NCI-H1417 (cell line): ENCODE measurements around the gene MGAT1.
"Not testable (repeated sequence)": the region's sequence is repeated elsewhere in the genome, so short reads cannot be mapped to it uniquely, and the experiment has no call there.

Experiments used
- DNase-seq, 3 experiments: peaks; one replicate each; lab custom pipeline; 2025; lab: John Stamatoyannopoulos, UW

MGAT1 gene

DNA sequence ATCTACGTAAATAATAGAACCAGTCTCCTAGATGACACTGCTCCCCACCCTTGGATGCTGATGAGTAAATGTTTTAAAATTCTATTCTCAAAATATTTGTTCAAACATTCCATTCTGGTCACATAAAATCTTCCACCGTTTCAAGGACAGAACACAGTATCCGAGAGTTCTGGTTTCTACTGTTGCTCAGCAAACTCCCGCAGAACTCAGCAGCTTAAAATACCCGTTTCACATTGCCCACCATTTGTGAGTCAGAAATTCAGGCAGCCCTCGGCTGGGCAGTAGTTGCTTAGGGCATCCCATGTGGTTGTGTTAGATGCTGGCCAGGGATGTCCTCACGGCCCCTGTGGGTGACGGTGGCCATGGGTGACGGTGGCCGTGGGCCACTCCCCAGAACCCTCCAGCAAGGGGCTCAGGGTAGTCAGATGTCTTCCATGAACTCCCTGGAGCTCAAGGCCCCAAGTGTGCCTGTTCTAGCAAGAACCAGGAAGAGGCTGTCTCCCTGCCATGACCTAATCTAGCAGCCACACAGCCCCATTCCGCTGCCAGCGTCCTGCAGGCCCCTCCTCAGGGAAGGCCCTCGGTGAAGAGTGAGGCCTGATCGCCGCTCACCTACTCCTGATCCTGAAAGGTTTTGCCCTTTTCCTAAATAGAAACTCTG is 17.4 kb downstream of the MGAT1 start:
- no peak for DNase-seq

DNA sequence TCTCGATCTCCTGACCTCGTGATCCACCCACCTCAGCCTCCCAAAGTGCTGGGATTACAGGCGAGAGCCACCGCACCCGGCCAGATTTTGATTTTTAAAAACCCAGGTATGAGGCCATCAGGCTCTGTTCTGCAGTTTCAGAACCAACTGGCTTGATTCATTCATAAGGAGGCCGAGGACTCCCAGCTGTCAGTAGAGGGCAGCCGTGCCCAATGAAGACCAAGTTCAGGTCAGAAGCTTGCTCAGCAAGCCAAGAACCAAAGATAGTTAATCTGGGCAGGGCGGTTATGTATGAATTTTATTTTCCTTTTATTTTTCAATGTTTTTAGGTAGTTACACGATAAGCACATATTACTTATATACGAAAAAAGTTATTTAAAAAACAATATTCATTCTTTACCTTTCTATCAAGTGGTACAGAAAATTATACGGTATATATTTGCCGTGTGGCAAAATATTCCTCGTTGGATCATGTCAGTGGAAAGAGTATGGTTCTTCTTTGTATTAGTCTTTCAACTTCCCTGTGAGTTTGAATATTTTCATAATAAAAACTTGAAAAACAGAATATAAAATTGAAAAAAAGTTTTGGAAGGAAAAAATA is 18.0 kb downstream of the MGAT1 start:
- peak in 2 of 3 experiments; percentile 39 to 51 for DNase-seq

DNA sequence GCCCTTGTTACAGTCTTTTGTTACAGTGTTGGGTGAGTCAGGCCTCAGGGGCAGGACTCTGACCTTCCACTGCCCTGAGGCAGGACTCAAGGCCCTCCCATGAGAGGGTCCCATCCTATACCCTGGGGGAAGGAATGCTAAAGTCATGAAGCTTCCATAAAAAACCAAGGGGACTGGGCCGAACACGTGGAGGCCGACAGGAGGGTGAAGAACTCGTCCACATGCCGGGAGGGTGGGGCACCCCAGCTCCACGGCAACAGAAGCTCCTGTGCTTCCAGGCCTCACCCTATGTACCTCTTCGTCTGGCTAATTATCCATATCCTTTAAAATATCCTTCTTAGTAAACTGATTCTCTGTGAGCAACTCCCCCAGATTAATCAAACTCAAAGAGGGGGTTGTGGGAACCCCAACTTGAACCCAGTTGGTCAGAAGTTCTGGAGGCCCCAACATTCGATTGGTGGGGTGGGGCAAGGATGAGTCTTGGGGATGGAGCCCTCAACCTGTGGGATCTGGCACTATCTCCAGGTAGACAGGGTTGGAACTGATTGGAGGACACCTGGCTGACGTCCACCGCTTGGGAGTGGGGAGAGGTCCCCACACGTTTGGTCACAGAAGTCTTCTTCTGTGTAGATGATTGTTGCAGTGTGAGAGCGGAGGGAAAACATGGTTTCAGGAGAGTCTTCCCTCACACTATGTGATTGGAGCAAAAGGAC is 19.1 kb downstream of the MGAT1 start:
- no peak for DNase-seq

DNA sequence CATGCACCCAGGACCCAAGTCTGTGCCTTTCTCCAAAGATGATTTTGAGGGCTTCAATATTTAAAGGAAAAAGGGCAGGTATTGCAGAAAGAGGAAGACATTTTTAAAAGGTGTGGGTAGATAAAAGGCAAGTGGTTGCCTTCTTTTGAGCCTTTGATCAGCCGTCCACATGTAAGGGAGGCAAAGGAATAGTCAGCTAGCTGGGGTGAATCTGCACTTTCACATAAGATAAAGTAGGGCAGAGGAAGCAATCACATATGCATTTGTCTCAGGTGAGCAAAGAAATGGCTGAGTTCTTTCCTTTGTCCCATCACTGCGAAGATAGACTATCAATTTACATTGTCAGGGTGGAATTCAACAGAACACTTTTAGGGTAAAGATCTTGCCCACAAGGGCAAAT is 19.9 kb downstream of the MGAT1 start:
- no peak for DNase-seq

DNA sequence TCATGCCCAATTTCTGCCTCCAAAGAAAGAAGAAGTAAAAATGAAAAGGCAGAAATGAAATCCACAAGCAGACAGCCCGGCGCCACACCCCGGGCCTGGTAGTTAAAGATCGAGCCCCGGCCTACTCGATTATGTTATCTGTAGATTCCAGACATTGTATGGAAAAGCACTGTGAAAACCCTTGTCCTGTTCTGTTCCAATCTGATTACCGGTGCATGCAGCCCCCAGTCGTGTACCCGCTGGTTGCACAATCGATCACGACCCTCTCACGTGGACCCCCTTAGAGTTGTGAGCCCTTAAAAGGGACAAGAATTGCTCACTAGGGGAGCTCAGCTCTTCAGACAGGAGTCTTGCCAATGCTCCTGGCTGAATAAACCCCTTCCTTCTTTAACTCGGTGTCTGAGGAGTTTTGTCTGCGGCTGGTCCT is 20.7 kb downstream of the MGAT1 start:
- DNase-seq = not testable (repeated sequence)

DNA sequence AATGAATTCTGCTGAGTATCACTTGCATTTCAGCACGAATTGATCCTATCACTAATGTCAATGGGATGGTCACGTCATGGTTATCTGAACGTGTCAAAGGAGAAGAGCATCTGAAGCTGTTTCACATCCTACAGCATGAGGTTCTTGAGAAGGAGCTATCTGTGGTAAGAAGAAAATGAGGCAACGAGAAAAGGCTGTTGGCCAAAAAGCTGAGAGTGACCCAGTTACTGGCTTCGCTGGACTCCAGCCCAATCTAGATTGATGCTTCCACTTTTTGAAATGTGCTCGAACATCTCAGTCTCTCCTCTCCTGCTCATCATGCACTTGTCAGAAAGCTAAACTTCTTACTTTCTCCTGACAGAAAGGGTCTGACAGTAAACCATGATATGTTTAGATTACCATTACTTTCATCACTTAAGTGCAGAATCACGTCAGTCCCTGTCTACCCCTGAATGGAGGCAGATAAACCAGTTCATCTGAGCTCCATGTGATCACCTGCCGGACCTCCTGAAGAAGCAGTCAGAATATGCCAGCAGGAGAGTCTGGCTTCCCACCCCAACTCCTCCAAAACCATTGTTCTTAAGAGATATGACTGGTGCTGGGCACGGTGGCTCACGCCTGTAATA is 22.5 kb downstream of the MGAT1 start:
- DNase-seq = no peak

DNA sequence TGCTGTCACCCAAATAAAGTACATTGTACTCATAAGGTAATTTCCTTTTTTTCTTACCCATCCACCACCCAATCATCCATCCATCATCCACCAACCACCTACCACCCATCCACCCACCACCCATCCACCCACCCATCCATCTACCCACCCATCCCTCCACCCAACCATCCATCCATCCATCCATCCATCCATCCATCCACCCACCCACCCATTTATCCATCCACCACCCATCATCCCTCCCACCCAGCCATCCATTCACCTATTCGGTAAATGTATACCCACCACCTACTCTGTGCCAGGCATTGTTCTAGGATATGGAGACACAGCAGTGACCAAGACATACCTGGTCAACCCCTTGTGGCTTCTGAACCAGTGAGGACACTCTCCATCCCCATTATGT is 25.1 kb downstream of the MGAT1 start:
- no peak for DNase-seq

DNA sequence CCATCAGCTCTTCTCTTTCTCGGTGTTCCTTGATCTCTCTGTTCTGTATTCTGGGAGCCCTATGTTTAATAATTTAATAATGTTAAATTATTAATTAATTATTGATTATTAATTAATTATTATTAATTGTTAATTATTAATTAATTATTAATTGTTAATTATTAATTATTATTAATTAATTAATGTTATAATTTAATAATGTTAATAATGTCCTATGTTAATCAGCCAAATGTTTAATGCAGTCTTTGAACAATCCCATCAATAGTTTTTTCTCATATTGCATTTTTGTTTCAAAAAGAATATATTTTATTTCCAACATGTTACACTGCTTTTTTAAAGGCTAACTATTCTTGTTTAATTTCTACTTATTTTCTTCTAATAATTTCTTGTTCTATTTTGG is 26.2 kb downstream of the MGAT1 start:
- DNase-seq = no peak

DNA sequence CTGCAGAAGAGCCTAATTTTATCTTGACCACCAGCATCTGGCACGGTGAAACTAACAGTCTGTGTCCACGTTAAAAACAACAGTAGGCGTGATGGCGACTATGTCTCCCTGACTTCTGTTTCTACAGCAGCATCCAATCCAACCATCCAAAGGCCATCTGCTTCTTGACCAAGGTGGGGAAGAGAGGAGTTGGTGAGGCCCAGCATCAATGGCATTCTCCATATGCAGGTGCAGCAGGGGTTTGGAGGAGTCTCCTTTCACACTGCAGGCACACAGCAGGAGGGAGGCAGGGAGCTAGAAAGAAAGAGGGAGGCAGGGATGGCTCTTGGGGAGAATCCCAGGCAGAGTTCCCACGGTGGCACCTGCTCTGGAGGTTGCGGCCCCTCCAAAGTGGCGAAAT is 27.0 kb downstream of the MGAT1 start:
- no peak for DNase-seq

DNA sequence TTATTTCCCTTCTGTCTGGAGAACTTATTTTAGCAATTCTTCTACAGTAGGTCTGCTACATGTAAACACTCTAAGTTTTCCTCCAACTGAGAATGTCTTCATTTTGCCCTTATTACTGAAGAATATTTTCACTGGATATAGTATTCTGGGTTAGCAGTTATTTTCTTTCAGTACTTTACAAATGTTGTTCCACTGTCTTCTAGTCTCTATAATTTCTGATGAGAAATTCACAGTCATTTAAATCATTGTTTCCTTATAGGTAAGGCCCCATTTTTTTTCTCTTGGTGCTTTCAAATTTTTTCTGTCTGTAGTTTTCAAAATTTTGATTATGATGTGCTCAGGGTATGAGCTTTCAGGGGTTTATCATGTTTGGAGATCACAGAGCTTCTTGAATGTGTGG is 30.8 kb downstream of the MGAT1 start:
- no peak for DNase-seq

DNA sequence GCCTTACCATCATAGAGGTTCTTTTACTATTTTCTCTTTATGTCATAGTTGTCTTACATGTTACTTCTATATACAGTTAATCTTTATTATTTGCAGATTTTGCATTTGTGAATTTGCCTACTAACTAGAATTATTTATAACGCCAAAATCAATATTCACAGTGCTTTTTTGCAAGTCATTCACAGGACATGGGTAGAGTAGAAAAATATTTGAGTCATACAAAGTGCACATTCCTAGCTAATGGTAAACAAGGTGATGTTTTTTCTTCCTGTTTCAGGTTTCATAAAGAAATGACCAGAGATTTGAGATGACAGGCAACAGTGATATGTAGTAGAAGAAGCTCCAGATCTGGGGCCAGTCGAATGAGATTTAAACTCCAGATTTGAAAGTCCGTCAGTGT is 32.8 kb downstream of the MGAT1 start:
- DNase-seq = no peak

DNA sequence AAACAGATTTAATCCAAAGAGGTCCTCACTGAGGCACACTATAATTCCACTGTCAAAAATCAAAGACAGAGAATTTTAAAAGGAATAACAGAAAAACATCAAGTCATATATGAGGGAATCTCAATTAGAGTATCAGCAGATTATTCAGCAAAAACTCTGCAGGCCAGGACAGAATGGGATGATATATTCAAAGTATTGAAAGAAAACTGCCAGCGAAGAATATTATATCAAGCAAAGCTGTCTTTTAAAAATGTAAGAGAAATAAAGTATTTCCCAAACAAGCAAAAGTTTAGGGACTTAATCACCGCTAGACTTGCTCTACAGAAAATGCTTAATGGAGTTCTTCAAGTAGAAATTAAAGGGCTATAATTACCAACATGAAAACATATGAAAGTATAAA is 47.0 kb downstream of the MGAT1 start:
- DNase-seq = no peak

DNA sequence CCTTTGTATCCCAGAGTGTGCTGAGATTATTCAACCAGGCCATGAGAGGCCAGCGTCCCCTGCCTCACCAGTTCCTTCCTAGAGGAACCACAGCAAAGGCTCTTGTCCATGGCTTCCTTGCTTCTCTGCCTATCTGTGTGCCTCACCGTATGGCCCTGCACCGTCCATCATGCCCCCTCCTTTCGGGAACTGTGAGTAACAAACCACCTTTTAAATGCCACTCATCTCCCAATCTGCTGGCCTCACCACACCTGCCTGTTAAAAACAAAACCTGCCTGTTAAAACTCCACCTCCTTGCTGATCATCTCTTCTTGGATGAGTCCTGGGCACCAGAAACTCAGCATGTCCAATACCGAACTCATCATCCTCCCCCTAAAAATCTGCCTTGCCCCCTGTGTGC is 58.4 kb downstream of the MGAT1 start:
- DNase-seq = no peak

DNA sequence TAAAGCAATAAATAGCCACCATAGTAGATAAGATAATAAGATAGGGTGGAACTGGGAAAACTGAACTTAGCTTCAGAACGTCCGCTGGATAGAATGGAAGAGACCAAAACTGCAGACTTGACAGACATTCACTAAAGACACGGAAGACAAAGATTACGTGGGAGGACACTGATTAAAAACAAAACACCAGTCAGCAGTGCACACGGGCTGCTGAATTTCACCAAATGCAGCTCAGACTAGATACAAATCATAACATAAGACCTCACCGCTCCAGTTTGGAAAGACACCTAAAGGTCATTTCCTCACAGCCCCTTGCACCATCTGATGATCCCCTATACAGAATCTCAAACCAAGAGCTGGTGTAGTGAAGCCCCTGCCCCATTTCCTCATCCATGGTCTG is 59.9 kb downstream of the MGAT1 start:
- no peak for DNase-seq

DNA sequence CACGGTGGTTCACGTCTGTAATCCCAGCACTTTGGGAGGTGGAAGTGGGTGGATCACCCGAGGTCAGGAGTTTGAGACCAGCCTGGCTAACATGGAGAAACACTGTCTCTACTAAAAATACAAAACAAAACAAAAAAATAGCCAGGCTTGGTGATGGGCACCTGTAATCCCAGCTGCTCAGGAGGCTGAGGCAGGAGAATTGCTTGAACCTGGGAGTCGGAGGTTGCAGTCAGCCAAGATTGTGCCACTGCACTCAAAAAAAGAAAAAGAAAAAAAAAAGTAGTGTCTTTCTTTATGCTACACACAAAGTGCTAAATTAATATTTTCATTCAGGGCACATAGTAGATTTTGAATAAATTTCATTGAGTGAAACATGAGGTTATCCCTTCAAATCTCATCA is 61.7 kb downstream of the MGAT1 start:
- not testable (repeated sequence) for DNase-seq

DNA sequence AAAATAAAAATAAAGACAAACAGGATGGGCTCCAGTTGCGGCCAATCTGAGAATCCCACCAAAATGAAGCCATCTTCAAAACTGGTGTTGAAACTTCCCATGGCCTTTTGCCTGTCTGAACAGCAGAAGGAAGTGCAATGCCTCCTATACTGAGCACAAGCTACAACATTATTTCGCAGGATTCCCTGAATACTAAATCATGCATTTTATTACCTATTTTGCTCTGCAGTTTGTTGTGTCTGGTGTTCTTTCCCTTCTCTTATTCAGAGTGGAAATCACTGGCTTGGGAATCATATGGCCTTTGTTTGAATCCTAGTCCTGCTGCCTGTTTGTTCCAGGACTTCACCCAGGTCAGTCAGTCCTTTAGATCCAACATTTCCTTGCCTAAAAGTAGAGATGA is 62.6 kb downstream of the MGAT1 start, which contains the start of gene OR2Y1:
Gene OR2Y1 (minus strand): TSS at position 101 of the 400 bp plus-strand sequence. CDS start 0 bp downstream, at position 101.
- no peak for DNase-seq

DNA sequence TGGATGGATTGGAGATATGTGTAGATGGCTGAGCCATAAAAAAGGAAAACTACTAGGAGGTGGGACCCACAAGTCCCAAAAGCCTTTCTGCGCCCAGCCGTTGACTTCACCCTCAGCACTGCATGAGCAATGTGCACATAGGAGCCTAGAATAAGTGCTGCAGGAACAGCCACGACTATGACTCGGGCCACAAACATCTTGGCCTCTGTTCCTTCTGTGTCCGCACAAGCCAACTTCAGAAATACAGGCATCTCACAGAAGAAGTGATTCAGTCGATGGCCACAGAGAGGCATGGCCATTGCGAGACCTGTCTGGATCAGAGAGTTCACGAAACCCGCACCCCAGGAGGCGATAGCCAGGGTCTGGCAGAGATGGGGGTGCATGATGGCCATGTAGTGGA is 63.3 kb downstream of the MGAT1 start:
- DNase-seq = no peak

DNA sequence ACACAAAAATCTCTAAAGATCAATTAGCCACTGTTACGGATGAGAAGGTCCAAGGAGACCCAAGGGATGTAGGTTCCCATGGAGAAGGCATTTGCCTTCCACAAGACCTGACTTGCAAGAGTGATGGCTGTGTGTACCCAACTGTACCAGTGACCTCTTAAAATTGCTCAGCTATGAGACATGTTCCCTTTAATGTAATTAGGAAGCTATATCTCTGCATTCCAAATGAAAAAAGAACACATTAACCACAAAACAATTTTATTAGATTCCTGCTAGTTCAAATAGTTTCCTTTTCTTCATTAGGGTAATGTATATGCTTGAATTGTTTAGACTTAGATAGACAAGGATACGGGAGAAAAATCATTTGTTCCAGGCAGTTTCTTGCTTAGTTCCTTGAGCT is 66.1 kb downstream of the MGAT1 start:
- DNase-seq = peak in 1 of 3 experiments; percentile 67
